Keratinocyte (primary cell): ENCODE results near the gene EIF1AD.

ENCODE experiments used
- EZH2 ChIP-seq: IDR thresholded peaks from one replicate; pipeline ENCODE4 v1.6.1; 2012; ENCODE audit warnings: inconsistent platforms, mild to moderate bottlenecking, low read length, moderate library complexity
- TF ChIP-seq, protein P1 (sequence below), 3 experiments: IDR thresholded peaks in 1 of 3; conservative IDR thresholded peaks in 1 of 3; optimal IDR thresholded peaks in 1 of 3; 2 replicates in 2 of 3; 3 replicates in 1 of 3; pipeline versions ENCODE3 to v1.5.1; 2011; ENCODE audit warnings: low read length in 3 of 3, mild to moderate bottlenecking in 3 of 3, moderate library complexity in 2 of 3, control low read depth in 1 of 3, inconsistent platforms in 1 of 3; ENCODE audit not compliant: insufficient read depth in 2 of 3; ENCODE audit errors: extremely low read depth in 1 of 3

DNA sequence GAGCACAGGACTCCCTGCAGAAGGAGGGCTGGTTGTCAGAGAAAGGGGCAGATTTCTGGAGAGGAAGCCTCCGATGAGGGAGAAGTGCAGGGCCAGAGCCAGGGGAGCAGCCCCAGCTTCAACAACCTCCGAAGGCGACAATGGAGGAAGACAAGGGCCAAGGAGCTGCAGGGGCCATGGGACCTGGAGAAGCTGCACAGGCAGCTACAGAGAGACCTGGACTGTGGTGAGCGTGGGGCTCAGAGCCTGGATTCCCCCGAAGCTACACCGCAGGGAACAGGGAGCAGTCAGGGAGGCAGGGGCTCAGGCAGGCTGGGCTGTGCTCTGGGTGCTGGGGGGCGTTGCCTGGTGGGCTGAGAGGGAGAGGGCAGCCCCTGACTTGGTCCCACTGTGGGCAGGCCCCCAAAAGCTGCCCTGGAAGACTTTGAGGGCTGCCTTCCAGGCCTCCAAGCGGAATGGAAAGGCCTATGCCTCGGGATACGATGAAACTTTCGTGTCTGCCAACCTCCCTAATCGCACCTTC, 54.3 kb downstream of the EIF1AD start:
- TF ChIP-seq, protein P1, sequence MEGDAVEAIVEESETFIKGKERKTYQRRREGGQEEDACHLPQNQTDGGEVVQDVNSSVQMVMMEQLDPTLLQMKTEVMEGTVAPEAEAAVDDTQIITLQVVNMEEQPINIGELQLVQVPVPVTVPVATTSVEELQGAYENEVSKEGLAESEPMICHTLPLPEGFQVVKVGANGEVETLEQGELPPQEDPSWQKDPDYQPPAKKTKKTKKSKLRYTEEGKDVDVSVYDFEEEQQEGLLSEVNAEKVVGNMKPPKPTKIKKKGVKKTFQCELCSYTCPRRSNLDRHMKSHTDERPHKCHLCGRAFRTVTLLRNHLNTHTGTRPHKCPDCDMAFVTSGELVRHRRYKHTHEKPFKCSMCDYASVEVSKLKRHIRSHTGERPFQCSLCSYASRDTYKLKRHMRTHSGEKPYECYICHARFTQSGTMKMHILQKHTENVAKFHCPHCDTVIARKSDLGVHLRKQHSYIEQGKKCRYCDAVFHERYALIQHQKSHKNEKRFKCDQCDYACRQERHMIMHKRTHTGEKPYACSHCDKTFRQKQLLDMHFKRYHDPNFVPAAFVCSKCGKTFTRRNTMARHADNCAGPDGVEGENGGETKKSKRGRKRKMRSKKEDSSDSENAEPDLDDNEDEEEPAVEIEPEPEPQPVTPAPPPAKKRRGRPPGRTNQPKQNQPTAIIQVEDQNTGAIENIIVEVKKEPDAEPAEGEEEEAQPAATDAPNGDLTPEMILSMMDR (optimal IDR thresholded peaks at IDR 0.05 in 1 of 3, IDR thresholded peaks at IDR 0.05 in 1 of 3, conservative IDR thresholded peaks at IDR 0.05 in 1 of 3; ENCODE audit: extremely low read depth in 1 of 3, insufficient read depth in 2 of 3, low read length in 3 of 3): no peak
- TF ChIP-seq EZH2: no peak
